OCI-LY1 (cell line): ENCODE measurements around the gene TMEM186.

Source experiments
- H2AFZ ChIP-seq: fragments of 200-600 bp; sonication (generic), shearing (Covaris generic); 2 replicates; pipeline ENCODE4 v1.6.0; 2014; ENCODE audit warnings: antibody characterized with exemption, mild to moderate bottlenecking, low read length
- H3F3A ChIP-seq: fragments of 200-600 bp; sonication (generic), shearing (Covaris generic); 2 replicates; pipeline ENCODE4 v1.6.0; 2014; ENCODE audit warnings: mild to moderate bottlenecking, antibody characterized with exemption, low read length, moderate library complexity; ENCODE audit not compliant: insufficient read depth
- H3K27ac ChIP-seq: fragments of 200-600 bp; sonication (generic); 2 replicates; pipeline ENCODE4 v1.5.1; 2014; ENCODE audit warnings: low read length, mixed run types, mild to moderate bottlenecking, low read depth; ENCODE audit not compliant: poor library complexity, severe bottlenecking
- H3K27me3 ChIP-seq: fragments of 200-600 bp; sonication (generic); 2 replicates; pipeline ENCODE4 v1.6.0; 2014; ENCODE audit warnings: antibody characterized with exemption, mild to moderate bottlenecking, low read length, moderate library complexity; ENCODE audit not compliant: insufficient read depth
- H3K36me3 ChIP-seq: fragments of 200-600 bp; sonication (generic); 2 replicates; pipeline ENCODE4 v1.6.1; 2014; ENCODE audit warnings: mild to moderate bottlenecking, antibody characterized with exemption, low read length, moderate library complexity, mixed read lengths; ENCODE audit not compliant: insufficient read depth
- H3K4me1 ChIP-seq: fragments of 200-600 bp; sonication (generic); 2 replicates; pipeline ENCODE4 v1.5.1; 2014; ENCODE audit warnings: mild to moderate bottlenecking, low read length, moderate library complexity; ENCODE audit not compliant: insufficient read depth, severe bottlenecking
- H3K4me2 ChIP-seq: fragments of 200-600 bp; sonication (generic), shearing (Covaris generic); 2 replicates; pipeline ENCODE4 v1.6.1; 2014; ENCODE audit warnings: low read length
- H3K4me3 ChIP-seq: fragments of 200-600 bp; sonication (generic); 2 replicates; pipeline ENCODE4 v1.5.1; 2014; ENCODE audit warnings: low read length, low read depth, mild to moderate bottlenecking, mixed read lengths; ENCODE audit not compliant: poor library complexity, severe bottlenecking
- H3K79me2 ChIP-seq: fragments of 200-600 bp; shearing (Covaris generic); 2 replicates; pipeline ENCODE4 v1.6.1; 2016; ENCODE audit warnings: mixed run types, low read length, mixed read lengths; ENCODE audit not compliant: insufficient read depth
- H3K9ac ChIP-seq: fragments of 200-600 bp; sonication (generic), shearing (Covaris generic); 2 replicates; pipeline ENCODE4 v1.6.1; 2014; ENCODE audit warnings: mild to moderate bottlenecking, low read length, mixed read lengths
- H3K9me2 ChIP-seq: fragments of 200-600 bp; sonication (generic), shearing (Covaris generic); 2 replicates; pipeline ENCODE4 v1.6.1; 2014; ENCODE audit warnings: low read depth, mild to moderate bottlenecking, low read length, mixed read lengths
- H3K9me3 ChIP-seq: fragments of 200-600 bp; shearing (Covaris generic); 2 replicates; pipeline ENCODE4 v1.6.1; 2014; ENCODE audit warnings: low read length, mixed read lengths
- H4K20me1 ChIP-seq: fragments of 200-600 bp; sonication (generic), shearing (Covaris generic); 2 replicates; pipeline ENCODE4 v1.6.0; 2016; ENCODE audit warnings: mild to moderate bottlenecking, low read length; ENCODE audit not compliant: insufficient read depth
- CTCF ChIP-seq: fragments of 200-600 bp; sonication (generic), shearing (Covaris generic); IDR thresholded peaks from 2 replicates; pipeline ENCODE4 v1.5.1; 2017; ENCODE audit warnings: mild to moderate bottlenecking, antibody characterized with exemption, low read length, moderate library complexity, mixed read lengths
- EZH2 ChIP-seq: fragments of 200-600 bp; sonication (generic), shearing (Covaris generic); IDR thresholded peaks from 2 replicates; pipeline ENCODE4 v1.8.0; 2017; ENCODE audit warnings: borderline replicate concordance, mixed run types, mild to moderate bottlenecking, antibody characterized with exemption, low read length, moderate library complexity, mixed read lengths

TMEM186 gene

GRCh38 chr16:8808009-8808408 lies 10.6 kb upstream of the TMEM186 start:
- H3K4me3 ChIP-seq = no peak overlapping the region
- no peaks in the 10 kb centered on the region for H3F3A ChIP-seq
- H3K9me3 ChIP-seq = no peaks in the 10 kb centered on the region
- no peaks in the 10 kb centered on the region for H3K79me2 ChIP-seq
- no peaks in the 10 kb centered on the region for H3K4me1 ChIP-seq
- no peak overlapping the region for H2AFZ ChIP-seq
- H3K27me3 ChIP-seq = no peaks in the 10 kb centered on the region
- H3K9me2 ChIP-seq = no peaks in the 10 kb centered on the region
- no peak overlapping the region for H3K4me2 ChIP-seq
- H4K20me1 ChIP-seq = 0 out of 2 replicates have a peak, but pooled peaks cover 3% of the 10 kb centered on the region
- peaks cover 97% of the 10 kb centered on the region for H3K36me3 ChIP-seq
- H3K27ac ChIP-seq = no peak overlapping the region
- H3K9ac ChIP-seq = no peak overlapping the region
- TF ChIP-seq EZH2 = no peak
- no peak for TF ChIP-seq CTCF

- Histone ChIP-seq H3K9ac (no peak overlapping the region), H3K9me3 (no peaks in the 10 kb centered on the region), H3K9me2 (no peaks in the 10 kb centered on the region), H3K27ac (no peak overlapping the region), H3K79me2 (no peaks in the 10 kb centered on the region), H3K4me2 (no peak overlapping the region), H3K4me1 (no peaks in the 10 kb centered on the region), H3K27me3 (no peaks in the 10 kb centered on the region), H4K20me1 (0 out of 2 replicates have a peak, but pooled peaks cover 3% of the 10 kb centered on the region), H3K4me3 (no peak overlapping the region), H3F3A (no peaks in the 10 kb centered on the region), H2AFZ (no peak overlapping the region), H3K36me3 (peaks cover 97% of the 10 kb centered on the region)
- TF ChIP-seq EZH2 = no peak
- no peak for TF ChIP-seq CTCF
These were observed 9.8 kb upstream of the TMEM186 start for GRCh38 chr16:8807189-8807588.

GRCh38 chr16:8806272-8806983 lies 9.0 kb upstream of the TMEM186 start:
- Histone ChIP-seq H3K4me1 (no peaks in the 10 kb centered on the region), H3K9me2 (no peaks in the 10 kb centered on the region), H4K20me1 (0 out of 2 replicates have a peak, but pooled peaks cover 3% of the 10 kb centered on the region), H3K4me2 (no peak overlapping the region), H3K79me2 (peaks cover under 1% of the 10 kb centered on the region; the same call in 1 of the 2 replicates), H3K27me3 (no peaks in the 10 kb centered on the region), H3F3A (no peaks in the 10 kb centered on the region), H2AFZ (no peak overlapping the region), H3K36me3 (peaks cover 97% of the 10 kb centered on the region), H3K9ac (no peak overlapping the region), H3K4me3 (no peak overlapping the region), H3K9me3 (no peaks in the 10 kb centered on the region), H3K27ac (no peak overlapping the region)
- TF ChIP-seq CTCF (no peak), EZH2 (no peak)
